GM13976 (cell line): ENCODE results near the gene PAGE3.

Experiments used
- DNase-seq: peaks from one replicate; pipeline ENCODE4 v3.0.0; 2012; ENCODE audit warnings: low spot score
- CTCF ChIP-seq: IDR thresholded peaks from 2 replicates; pipeline ENCODE4 v1.5.1; 2012; ENCODE audit warnings: borderline replicate concordance, mild to moderate bottlenecking; ENCODE audit not compliant: insufficient read depth; ENCODE audit errors: extremely low read depth, missing control alignments, control extremely low read depth
- in situ Hi-C: fragments of 300-500 bp; cut with MboI; formaldehyde crosslinking; loops from one replicate; pipeline ENCODE4 v1.12.0; 2022; ENCODE audit warnings: low sequenced_read_pairs, mixed read lengths, inconsistent platforms; ENCODE audit not compliant: unreplicated experiment

The PAGE3 gene

GRCh38 chrX:55240788-55241340 lies 23.9 kb downstream of the PAGE3 start:
- no peak for DNase-seq
- in situ Hi-C loops: no loop called here
- TF ChIP-seq CTCF: no peak

- no peak for TF ChIP-seq CTCF
- no peak for DNase-seq
- in situ Hi-C loops: no loop called here
These were observed 44.5 kb downstream of the PAGE3 start, which contains the start of gene PAGE5 for GRCh38 chrX:55220119-55220794. TSS of gene PAGE5 (plus strand) at chrX:55220346. CDS start at chrX:55221383, 1,037 bp downstream.

GRCh38 chrX:55213381-55213780 lies 51.3 kb downstream of the PAGE3 start:
- in situ Hi-C loops: no loop called here
- DNase-seq: no peak
- no peak for TF ChIP-seq CTCF

- in situ Hi-C loops: no loop called here
- no peak for TF ChIP-seq CTCF
- no peak for DNase-seq
These were observed 53.6 kb downstream of the PAGE3 start for GRCh38 chrX:55210931-55211677.
